Activated CD4-positive, alpha-beta T cell treated with anti-CD3 and anti-CD28 coated beads, Interleukin-2, amount 50 U/mL, for 48 hours (primary cell): ENCODE measurements around the gene ANKRD63.

ENCODE experiments used
- DNase-seq, 2 experiments: peaks; one replicate each; pipeline ENCODE4 v3.0.0-alpha.2; 2020

The ANKRD63 gene

DNA sequence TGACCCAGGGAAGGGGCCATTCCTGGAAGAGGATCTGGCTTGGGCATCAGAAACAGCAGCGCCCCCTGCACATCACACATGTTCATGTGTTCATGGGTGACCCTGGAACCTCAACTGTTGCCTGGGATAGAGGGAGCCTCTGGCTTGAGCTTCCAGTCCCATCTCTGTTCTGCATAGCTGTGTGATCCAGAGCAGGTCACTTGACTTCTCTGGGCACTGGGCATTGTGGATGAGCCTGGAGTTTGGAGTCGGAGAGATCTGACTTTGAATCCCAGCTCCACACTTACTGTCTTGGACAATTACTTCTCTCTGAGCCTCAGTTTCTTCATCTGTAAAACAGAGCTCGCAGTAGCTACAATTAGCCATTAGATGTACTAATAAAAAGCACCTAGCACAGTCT lies 28.4 kb downstream of the ANKRD63 start:
- DNase-seq, result no peak

DNA sequence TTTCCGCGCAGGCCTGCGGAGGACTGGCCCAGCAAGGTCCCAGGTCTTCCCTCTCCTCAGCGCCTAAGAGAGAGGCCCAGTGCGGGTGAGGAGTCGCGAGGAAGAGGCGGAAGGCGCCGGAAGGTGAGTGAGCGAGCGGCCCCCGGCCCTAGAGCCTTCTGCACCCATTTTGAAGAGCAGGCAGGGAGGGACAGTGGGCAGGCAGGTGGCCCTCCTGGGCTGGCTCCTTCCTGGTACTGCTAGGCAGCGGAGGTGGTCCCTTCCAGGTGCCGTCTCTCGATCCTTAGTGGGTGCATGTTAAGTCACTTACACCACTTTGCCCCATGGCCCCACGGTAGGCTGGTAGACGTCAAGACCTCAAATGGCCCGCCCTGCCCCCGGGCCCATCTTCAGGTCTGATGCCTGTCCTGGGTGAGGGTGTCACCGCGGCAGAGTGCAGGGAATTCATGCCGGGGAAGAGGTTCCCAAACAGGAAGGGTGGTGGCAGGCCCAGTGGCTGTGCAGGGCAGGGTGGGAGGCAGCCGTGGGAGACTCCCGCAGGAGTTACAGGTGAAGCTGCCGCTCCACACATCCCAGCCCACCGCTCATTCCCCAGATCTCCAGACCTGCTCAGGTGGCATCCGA lies 29.6 kb downstream of the ANKRD63 start:
- peak in 1 of 2 experiments; percentile 10 for DNase-seq

DNA sequence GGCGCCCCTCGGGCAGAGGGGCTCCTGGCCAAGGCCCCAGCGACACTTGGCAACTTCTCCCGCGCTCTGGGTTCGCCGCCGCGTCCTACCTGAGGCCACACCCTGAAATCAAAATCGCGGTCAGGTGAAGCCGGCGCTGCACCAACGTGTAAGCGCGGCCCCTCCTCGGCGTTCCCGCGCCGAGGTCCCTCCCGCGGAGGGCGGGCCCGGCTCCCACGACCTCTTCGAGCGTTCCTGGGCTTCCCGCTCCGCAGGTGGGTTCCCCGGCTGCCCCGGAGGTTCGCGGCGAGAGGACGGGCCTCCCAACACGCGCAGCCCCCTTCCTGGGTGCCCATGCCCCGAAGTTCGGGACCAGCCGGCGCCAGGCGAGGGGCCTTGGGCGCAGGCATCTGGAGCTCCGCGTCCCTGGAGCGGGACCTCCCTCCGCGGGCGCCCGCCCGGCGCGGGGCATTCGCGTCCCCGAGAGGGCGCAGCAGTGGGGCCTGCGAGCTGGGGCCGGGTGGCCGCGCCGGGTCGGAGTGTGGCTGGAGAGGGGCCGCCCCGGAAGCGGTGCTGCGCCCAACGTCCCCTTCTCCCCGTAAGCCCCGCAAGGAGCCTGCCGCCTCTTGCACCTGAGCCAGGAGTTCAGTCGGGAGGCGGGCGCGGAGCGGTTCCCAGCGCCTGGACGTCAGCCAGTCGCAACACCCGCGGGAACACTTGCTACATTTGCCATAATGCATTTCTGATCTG lies 30.3 kb downstream of the ANKRD63 start:
- DNase-seq, result no peak

DNA sequence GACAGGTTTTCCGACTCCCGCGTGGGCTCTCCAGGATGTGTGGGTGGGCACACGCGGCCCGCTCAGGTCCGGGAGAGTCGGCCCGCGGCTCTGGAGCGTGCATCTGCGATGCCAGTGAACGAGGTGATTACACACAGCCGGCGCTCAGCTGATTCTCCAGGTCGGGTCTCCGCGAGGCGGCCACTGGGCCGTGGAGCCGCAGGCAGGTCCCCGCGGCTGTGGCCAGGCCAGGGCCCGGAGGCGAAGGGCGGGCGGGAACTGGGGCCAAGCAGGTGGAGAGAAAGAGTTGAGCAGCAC lies 30.8 kb downstream of the ANKRD63 start:
- DNase-seq, result no peak

DNA sequence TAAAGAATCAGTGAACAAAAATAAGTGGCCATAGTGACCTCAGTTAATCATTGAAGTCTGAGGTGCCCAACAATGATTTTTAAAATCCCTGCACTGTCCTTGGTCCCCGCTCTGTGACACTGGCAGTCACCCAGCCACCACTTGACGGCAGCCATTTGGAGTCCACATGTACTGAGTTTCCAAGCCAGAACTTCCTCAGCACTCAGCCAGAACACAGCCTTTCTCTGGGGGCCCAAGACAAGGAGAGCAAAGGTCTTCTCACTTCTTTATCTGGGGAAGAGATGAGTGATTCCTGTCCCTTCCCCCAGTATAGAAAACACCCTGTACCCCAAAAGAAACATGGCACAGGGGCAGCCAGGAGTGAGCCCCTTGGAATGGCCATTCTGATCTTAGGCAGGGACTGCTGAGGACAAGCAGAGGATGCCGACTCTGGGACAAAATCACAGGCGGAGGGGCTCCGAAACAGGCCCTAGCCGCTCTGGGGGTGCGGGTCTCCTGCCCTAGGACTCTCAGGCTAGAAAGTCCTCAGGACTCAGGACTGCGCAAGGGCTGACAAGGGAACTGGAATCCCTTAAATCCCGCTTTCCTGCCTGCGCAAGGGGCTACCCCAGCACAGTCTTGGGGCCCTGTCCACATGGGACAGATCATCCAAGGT lies 31.3 kb downstream of the ANKRD63 start:
- no peak for DNase-seq

DNA sequence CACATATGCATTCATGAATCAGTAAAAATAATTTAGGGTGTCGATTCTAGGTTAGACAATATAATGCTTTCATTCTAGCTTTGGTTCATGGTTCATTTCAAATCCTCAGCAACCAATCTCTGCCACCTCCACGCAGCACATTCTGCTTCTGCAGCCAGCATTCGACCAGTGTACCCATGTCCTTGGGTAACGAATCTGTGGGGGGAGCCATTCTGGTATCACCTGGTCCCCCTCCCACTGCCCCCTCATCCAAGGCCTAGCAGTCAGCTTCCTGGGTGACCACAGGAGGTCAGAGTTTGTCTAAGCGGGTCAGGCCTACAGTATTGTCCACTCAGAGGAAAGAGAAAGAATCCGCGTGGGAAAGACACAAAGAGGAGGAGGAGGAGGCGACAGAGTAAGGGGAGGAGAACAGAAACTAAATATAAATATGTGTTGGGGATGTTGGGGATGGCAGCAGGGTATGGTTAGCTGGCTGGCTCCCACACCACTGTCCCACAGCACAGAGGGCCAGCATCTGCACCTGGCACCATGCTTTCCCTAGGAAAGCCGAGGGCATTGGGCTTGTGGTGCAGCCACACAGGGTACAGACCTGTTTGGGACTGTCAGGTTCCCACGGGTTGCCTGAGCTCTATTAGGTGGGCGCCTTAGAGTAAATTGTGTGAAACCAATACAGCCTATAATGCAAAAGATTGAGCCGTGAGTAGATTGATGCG lies 31.9 kb downstream of the ANKRD63 start:
- no peak for DNase-seq

DNA sequence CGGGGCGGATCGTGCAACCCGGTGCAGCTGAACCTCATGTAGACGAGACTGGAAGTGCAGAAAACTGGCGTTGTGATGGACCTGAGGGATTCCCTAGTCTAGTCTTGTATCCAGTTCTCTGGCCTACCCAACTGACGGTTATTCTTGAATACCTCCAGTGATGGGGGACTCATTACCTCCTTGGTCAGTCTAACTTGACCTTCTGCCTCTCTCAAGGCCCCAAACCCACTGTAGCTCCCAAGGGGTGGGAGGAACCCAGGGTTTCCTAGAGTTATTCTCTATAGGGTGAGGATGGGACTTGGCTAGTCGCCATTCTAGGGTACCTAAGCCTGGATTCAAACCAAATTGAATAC lies 32.6 kb downstream of the ANKRD63 start:
- DNase-seq, result no peak

DNA sequence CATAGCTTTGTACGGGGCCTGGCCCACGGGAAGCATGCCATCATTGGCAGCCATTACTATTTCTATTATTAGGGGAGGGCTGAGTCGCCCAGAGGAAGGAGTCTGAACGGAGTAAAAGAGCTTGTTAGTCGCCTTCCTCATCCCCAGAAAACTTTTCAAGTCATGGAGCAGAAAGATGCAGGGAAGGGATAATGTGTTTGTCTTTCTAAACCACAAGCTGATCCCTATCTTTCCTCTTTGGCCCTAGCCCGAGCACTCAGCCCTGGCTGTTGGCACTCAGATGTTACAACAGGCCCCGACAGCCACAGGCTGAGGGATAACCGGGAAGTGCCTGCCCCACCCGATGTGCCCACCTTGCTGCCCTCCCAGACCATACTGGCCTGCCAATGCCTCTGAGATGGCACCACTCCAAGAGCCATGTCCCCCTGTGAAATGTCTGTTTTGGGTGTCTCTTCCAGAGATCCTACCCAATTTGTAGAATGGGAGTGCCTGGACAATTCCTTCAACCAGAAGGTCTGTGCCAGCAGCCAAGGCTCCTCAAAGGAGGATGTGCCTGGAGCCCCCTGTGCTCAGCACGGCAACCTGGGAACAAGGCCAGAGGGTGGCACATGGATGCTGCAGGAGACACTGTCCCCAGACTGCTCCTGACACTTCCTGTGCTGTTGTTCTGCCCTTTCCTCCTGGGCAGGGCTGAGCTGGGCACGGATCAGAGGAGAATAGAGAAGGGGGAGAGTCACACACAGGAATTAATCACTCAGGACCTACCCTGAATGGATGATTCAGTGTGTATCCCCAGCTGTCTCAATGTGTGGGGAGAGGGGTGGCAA lies 33.2 kb downstream of the ANKRD63 start:
- no peak for DNase-seq

DNA sequence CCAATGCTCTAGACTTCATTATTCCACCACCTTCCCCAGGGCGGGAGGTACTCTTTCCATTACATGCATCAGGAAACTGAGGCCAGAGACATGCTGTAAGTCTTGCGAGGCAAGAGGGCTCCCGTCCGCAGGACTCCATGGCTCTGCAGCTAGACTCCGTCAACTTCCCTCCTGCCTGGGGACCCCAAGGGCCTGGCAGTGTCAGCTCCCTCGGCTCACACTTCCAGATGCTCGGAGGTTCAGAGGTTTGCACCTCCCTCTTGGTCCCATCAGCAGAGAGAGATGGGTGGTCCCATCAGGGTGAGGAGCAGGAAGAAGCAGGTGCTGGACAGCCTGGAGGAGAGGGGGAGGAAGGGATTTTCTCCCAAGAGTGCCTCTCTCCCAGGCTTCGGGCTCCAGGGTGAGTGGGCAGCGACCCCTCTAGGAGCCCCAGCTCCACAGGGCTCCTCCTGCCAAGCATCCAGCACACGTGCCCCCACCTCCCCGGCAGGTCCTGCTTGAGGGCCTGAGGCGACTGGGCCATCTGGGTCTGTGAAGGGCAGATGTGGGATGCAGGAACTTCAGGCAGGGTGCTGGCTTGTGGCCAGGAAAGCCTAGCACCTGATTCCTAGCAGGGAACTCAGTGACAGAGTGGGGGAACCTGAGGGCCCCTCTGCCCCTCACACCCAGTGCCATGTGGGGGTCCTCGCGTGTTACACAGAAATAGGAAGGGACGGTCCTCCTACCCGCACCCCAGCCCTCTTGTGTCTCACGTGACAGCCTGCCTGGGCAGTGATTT lies 34.7 kb downstream of the ANKRD63 start:
- DNase-seq, result no peak

DNA sequence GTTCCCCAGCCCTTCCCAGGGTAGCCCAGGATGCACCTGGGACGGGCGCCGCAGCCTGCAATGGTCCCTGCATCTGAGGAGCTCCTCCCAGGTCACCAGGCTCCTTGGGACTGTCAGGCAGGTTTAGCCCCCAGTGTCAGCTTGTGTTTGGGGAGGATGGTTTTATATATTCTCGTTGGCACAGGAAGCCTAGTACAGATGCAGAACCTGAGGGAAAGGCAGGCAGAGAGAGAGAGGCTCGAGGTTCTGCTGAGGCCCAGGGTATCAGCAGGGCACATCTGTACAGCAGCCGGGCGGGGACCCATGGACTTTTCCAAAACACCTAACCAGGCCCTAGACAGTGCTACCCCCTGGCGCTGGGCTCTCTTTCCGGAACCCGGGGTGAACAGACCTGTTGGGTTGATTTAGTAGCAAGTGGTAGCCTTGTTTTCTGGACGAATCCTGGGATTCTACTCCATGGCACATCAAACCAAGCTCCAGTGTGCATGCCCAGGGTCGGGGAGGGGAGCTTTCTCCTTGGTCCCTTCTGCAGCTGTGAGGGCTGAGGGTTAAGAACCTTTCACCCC lies 35.4 kb downstream of the ANKRD63 start:
- no peak for DNase-seq

DNA sequence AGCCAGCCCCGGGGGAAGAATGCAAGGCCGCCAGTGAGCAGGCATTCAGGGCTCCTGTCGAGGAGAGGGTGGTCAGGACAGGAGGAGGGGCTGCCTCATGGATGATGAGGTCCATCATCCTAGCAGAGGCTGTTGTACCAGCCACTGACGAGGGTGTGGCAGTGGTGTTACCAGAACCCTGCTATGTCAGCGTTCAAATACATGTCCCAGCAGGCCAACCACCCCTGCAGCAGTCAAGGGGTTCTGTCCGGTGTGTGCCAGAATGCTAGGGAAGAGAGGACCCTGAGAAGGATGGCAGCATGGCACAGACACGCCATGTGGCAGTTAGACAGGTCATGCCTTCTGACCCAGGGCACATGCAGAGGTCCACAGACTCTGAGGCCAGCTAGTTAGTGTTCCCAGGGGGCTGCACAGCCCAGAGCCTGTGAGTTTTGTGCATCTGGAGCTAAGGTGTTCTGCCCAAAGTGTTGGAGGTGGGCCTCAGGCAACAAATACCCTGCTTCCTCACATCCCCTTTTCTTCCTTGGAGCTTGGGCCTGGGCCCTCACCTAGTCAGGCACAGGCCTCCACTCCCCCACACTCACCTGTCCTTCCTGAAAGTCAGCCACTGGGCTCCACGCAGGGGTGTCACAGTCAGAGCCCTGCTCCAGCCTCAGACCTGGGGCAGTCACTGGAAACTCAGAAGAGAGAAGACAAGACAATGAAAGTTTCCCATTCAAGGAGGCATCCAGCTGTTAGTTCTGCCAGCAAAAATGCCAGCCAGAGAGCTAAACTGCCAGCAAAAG lies 36.2 kb downstream of the ANKRD63 start:
- DNase-seq, result no peak

DNA sequence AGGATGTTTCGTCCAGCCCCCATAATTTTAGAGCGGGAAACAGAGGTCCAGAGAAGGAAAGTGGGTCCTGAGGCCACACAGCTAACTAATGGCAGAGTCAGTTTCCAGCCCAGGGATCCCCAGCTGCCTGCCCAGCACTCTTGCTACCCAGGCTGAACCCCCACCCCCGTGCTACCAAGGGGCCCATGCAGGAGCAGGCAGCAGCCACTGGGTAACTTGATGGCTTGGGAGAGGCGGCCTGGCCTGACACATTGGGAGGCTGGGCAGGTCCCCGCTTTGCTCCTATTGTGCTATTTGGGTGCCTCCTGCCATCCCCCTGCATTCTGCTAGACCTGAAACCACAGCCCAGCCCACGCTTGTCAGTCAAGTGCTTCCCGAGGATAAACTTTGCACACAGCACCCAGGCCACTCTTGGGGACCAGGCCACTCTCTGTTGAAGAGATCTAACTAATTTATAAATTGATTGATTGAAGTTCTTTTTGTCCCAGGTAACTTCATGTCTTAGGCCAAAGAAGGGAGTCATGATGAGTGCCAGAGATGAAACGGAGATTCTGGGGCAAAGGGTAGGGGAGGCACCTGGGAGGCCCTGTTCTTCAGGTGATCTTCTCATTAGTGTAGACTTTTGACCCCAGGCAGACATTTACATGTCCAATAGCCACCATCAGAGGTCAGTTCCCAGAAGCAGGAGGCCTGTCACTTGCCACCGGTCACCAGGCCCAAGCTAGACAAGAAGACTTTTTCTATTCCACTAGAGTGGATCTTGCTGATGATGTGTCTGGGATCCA lies 37.0 kb downstream of the ANKRD63 start:
- no peak for DNase-seq

DNA sequence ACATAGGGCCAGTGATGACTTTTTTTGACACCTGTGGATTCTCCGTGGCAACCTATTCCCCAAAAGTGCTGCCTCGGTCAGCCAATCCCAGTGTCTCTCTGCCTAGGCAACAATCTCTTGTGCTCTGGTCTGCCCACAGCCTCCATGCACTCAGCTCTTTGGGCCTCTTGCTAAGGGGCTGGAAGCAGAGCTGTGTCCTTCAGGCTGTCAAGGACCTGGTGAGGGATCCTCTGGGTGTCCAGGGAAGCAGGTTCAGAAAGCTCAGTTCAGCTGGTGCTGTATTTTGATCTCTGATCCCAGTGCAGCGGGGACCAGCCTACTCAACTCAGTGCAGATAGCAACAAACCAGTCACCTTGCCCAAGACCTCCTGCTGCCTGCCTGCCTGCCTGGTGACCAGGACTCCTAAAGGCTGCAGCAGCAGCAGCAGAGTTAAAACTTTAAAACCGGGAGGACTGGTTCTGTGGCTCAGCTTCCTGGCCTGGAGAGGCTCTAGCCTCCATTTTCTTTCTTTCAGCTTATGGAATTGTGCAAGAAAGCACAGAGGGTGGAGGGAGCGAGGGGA lies 37.8 kb downstream of the ANKRD63 start:
- no peak for DNase-seq

DNA sequence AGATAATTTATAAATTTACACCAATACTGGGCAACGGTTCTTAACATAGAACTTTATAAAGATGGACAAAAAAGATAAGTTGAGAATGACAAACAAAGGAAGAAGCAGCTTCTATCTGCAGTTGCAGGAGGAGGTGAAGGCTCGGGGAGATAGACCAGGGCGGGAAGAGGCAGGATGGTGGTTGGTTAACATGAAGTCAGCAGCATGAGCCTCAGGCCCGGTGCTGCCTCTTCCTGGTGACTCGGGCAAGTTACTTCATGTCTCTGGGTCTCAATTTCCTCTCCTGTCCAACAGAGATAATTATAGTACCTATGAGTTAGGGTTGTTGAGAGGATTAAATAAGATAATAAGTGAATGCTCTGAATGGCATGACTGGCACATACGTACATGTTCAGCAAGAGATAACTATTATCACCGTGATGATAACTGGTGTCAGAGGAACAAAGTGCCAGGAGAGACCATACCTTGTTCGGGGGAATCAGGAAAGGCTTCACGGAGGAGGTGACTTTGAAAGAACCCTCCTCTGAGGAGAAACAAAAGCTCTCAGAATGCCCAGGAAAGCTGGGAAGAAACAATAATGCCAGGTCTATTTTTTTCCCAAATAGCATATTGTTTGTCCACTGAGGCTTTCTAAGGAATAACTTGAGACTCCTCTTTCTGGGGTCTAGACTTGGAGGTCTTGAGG lies 39.6 kb downstream of the ANKRD63 start:
- DNase-seq, result no peak

DNA sequence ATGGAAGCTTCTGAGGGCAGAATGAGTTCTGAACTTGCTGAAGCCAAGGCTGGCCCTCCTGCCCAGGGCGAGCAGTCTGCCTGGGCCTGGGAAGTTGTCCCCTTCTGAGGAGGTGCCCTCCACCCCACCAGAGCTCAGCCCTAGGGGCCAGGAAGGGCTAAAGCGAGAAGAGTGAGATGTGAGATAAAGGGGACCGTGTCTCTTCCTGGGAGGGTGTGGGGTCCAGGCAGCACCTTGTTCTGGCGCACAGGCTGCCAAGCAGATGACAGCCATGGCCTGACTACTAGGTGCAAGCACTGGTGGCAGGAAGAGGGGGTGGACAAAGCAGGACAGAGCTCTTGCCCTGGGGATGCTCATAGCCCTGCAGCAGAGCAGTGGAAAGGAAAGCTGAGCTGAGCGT lies 40.3 kb downstream of the ANKRD63 start:
- no peak for DNase-seq

DNA sequence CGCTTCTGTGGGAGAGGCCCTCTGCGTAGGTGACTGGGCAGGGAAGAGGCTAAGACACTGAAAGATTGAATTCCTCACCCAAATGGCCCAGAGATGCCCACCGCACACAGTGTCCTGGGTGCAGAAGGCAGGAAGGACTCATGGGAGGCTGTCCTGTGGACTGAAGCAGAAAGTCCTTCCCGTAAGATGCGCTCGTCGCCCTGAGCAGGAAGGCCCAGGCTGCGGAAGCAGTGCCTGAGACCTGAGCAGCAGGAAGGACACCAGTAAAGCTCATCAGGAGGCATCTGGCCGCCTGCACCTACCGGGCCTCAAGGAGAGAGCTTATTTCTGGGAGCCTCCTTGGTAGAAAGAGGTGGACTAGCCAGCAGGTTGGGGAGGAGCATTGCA lies 40.7 kb downstream of the ANKRD63 start:
- no peak for DNase-seq

DNA sequence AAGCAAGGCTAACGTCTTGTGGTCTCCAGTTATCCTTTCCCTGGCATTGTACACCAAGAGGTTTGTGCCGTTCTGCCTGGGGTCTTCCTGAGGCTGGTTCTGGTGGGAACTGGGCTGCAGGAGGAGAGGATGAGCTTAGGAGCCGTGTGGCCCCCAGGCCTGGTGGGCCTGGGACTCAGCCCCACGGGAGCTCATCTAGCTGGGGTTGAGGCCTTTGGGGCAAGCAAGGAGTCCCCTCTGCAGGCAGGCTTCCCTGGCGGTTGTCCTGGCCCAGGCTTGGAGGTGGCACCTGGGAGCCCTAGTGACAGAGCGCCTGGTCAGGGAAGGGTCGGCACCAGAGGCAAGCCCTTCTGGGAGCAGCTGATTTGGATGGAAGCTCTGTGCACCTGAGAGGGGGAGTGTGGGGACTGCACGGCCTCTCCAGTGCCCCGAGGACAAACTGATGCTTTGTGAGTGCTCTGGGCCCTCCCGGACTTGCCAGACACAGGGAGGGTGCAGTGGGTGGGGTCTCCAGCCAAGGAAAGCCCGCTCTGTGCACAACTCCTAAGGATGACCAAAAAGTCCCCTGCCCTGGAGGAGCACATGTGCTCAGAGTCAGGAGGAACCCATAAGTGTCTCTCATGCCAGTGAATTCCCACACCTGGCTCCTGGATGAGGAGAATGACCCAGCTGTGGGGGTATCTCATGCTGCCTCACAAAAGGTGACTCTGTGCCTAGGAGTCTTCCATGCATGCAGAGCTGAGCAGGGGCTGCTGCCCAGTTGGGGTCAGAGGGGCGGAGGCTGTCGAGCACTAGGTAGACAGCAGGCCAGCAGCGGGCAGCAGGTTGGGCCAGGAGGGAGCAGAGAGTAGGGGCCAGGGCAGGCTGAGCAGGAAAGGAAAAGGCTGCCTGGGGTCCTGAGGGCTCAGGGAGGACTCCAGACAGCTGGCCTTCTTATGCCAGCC lies 41.3 kb downstream of the ANKRD63 start:
- no peak for DNase-seq

DNA sequence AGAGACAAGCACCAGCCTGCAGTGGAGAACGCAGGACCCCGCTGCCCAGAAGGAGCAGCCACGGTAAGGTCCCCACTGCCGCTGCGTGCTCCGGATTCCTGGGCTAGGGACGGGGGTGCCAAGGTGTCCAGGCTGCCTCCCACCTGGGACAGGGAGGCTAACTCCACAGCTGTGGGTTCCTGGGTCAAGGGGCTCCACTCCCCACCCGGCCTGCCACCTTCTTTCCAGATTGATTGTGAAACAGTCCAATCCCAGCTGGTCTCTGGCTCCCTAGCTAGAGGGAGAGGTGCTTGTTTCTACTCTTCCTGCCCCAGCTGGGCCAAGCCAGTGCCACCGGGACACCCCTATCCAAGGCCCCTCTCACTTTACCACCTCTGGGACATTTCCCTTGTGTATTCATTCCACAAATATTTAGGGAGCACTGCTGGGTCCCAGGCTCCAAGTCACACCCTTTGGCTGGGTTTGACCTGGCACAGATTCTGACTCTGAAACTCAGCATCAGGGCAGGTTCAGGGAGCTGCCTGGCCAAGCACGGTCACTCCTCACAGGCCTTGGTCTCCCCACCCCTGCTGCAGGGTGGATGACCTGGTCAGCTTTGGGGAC lies 42.1 kb downstream of the ANKRD63 start:
- no peak for DNase-seq
